NCI-H2196 treated with DMSO at 0.1 percent for 48 hours (cell line): Measurements from ENCODE around the gene EP300.

Experiments
- DNase-seq: peaks from one replicate; lab custom pipeline; 2025; ENCODE audit not compliant: unreplicated experiment; lab: John Stamatoyannopoulos, UW

Gene EP300

DNA sequence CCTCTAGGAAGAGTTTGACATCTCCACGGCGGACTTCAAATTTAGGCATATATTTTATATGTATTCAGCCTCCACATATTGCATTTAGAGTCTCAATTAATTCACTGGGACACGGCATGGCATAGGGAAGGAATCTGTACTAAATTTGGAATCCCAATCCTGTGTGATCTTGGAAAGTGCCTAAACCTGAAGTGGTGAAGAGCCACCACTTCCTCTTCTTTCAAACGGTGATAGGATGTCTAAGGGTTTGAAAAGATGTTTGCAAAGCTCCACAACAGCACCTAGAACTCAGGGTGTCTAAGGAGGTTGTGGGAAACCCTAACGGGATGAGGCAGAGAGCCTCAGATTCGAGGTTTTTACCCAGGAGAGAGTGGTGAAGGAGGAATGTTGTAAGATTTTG, 111.7 kb downstream of the EP300 start:
- no peak for DNase-seq

DNA sequence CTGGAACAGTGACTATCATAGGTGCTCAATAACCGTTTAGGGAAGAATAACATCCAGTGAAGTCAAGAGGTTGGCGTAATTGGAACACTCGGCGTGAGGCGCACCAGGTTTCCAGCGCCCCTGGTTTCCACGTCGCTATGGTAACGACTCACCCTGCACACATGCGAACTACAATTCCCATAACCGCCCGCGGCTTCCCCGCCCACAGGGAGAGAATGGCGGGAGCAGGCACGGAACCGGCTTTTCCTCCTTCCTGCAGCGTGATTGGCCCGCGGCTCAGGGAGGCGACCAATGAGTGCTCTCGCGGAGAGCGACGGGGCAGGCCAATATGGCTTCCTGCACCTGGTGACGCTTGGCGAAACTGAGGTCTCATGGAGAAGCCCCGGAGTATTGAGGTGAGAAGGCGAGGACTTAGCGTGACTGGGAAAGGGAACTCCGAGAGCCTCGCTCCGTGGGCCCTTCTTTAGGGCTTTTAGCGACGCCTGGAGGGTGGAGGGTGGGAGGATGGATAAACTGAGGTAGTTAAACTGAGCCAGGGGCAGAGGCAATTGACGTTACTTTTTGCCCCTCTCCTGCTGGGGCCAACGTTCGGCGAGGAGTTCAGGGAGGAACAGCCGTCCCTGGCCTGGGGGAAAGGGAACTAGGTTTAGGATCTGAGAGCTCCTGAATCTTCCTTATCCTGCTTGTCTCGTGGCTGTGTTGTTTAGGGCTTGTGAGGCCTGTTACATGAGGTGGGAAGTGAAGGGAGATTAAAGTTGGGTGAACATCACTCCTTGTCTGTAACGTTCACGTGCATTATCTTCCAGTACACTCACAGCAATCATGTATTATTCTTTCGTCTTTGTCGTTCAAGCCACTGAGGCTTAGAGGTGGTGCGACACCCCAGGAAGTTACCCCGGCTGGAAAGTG, 112.9 kb downstream of the EP300 start, which contains the start of gene L3MBTL2:
Gene L3MBTL2 (plus strand): TSS at position 321 of the 909 bp plus-strand sequence. CDS start 51 bp downstream, at position 372.
- DNase-seq: peak; percentile 95

GRCh38 chr22:41206719-41207118, 114.3 kb downstream of the EP300 start:
- no peak for DNase-seq

DNA sequence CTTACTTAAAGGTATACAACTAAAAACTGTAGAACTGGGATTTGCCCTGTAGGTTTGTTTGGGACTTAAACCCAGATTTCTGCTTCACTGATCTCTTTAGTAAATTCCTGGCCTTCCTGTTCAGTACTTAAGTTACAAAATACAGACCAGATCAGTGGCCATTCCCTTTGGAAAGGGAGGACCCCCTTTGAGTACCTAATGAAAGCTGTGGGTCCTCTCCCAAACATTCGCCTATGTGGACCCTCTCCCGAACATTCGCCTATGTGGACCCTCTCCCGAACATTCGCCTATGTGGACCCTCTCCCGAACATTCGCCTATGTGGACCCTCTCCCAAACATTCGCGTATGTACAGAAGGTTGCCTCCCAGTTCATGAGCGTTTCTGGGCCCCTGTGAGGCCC, 123.0 kb downstream of the EP300 start:
- no peak for DNase-seq

DNA sequence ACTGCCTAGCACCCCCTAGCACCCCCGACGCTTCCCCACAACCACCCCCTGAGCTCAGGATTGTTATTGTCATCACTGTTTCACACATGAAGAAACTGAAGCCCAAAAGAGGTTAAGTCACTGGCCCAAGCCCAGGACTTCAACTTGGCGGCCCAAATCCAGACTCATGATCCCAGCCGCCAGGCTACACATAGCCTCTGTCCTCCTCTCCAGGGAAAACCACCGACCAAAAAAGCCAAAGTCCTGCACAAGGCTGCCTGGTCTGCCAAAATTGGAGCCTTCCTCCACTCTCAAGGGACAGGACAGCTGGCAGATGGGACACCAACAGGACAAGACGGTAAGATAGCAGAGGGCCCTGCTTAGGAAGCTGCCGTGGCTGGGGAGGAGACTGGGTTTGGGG, 123.5 kb downstream of the EP300 start:
- no peak for DNase-seq

- DNase-seq: peak; percentile 73
Measured at GRCh38 chr22:41216984-41217383, 124.6 kb downstream of the EP300 start.

DNA sequence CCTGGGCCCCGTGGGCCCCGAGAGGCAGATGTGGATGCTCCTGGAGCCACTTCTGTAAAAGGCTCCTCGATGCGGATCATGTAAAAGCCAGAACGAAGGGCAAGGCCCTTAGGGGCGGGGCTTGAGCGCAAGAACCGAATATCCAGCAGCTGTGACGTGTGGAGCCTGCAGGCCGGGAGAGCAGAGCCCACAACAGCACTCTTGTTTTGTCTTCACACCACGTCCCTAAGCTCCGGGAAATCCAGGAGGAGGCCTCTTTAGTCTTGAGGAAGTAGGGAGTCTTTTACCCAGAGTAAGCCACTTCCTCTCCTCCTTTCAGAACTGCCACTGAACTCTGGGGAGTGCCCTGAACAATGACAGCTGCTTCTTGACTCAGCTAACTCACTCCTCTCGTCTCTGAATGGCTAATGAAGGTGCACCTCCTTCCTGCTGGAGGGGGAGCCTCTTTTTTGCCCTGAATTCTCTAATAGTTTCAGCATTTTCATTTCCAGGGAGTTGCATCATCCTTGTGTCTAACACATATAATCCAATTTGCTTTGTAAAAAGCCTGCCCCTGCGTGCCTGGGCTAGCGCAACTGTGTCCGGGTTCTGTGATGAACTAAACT, 125.3 kb downstream of the EP300 start:
- peak; percentile 73 for DNase-seq

DNA sequence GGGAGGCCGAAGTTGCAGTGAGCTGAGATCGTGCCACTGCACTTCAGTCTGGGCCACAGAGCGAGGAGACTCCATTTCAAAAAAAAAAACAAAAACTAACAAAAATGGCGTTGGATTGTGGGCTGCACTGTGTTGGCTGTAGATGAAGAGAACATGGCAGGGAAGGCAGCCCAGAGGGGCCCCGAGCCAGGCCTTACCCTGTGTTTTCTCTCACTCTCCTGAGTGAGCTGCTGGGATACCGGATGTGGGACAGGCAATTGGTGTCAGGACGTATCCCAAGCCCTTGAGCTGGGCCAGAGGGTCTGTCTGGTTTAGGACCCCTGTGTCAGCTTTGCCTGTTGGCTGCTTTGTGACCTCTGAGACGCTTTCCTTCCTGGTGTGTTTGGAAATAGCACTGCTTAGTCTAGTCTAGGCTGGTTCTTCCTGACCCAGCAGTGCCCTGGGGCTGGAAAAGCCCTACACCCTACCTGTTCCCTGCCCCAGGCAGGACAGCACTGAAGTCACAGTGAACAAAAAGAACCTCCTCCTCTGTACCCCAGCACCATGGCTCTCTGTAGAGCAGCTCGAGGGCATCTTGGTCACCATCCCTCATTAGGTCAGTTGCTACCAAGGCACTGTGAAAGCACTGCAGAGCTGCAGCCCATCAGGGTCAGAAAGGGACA, 130.6 kb downstream of the EP300 start:
- DNase-seq: no peak

DNA sequence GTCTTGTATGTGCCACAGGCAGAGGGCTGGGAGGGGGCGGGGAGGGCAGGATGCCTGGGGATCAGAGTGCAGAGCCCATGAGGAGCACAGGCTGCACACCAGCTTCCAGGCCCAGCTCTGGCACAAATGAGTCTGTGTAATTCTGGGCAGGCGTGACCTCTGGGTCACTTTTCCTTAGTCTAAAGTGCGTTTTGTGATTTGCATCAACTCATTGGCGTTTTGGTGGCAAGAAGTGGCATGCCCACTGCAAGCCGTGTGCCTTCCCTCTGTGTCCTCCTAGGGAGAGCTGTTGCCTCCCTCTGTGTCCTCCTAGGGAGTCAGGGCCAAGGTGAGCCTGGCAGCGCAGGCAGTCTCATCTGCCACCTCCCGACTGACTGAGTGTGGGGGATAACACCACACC, 131.1 kb downstream of the EP300 start:
- DNase-seq: no peak

GRCh38 chr22:41226723-41227655, 134.6 kb downstream of the EP300 start:
- no peak for DNase-seq

DNA sequence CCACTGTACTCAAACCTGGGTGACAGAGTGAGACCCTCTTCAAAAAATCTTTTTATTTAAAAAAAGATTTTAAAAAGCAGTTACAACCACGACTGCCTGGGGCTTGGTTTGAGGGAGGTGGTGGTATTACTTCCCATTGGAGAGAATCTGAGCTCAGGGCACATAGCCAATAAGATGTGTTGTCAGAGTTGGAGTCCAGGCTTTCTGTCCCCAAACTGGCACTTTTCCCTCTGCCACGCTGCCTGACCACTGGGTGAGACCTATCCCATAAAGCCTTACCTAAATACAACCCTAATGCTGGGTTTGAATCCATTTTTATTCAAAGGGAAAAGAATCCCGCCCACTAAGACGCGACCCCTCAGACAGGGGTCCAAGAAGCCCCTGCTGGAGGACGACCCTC, 136.8 kb downstream of the EP300 start:
- no peak for DNase-seq
